HG02610 (cell line): ENCODE measurements around the gene ACSM2A.
"Not testable (repeated sequence)": the region's sequence is repeated elsewhere in the genome, so short reads cannot be mapped to it uniquely, and the experiment has no call there.

Source experiments
- ATAC-seq: cut with Tn5 transposase; IDR thresholded peaks from one replicate; pipeline ENCODE4 v1.9.1; 2021; ENCODE audit warnings: mild to moderate bottlenecking, moderate library complexity; ENCODE audit not compliant: unreplicated experiment

Gene ACSM2A, protein sequence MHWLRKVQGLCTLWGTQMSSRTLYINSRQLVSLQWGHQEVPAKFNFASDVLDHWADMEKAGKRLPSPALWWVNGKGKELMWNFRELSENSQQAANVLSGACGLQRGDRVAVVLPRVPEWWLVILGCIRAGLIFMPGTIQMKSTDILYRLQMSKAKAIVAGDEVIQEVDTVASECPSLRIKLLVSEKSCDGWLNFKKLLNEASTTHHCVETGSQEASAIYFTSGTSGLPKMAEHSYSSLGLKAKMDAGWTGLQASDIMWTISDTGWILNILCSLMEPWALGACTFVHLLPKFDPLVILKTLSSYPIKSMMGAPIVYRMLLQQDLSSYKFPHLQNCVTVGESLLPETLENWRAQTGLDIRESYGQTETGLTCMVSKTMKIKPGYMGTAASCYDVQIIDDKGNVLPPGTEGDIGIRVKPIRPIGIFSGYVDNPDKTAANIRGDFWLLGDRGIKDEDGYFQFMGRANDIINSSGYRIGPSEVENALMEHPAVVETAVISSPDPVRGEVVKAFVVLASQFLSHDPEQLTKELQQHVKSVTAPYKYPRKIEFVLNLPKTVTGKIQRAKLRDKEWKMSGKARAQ

DNA sequence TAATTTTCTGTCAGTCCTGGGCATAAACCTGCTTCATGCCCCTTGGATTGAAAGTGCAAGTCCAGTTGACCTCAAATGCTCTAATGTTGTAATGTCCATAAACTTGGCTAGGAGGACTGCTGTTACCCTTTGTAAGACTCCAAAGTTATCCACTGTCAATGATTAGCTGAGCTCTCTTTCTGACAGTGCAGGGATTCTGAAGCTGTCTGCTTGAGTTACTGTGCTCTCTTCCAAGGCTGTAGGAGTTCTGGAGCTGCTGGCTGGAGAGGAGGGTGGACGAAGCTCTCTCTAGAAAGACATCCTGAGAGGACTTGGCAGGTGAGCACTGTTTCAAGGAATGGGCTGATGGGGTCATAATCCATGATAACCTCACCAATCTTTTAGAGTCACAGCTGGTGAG is at the start of gene ACSM2A:
Gene ACSM2A (plus strand): TSS at position 158 of the 400 bp plus-strand sequence. CDS start 8,594 bp downstream, outside the sequence.
- ATAC-seq, result not testable (repeated sequence)

GRCh38 chr16:20402651-20403050 is 48.7 kb upstream of the ACSM2A start:
- ATAC-seq, result no peak

DNA sequence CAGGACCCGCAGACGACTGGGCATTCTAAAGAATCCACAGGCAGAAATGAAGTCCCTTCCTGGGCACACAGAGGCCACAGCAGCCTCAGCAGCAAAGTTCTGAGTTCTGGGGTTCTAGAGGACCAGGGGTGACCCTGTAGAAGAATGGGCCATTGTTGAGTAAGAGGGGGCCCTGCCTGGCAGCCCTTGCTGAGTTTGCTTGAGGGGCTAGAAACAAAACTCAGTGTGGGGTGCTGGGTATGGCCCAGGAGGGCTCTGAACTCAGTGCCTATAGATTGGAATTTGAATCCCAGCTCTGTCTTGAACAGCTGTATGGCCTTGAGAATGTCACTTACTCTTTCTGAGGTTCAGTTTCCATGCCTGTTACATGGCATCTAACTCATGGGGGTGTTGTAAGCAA is 46.7 kb upstream of the ACSM2A start, which contains the start of gene PDILT:
Gene PDILT (minus strand): TSS at position 101 of the 400 bp plus-strand sequence. CDS start 5,437 bp downstream, outside the sequence.
- ATAC-seq, result no peak

DNA sequence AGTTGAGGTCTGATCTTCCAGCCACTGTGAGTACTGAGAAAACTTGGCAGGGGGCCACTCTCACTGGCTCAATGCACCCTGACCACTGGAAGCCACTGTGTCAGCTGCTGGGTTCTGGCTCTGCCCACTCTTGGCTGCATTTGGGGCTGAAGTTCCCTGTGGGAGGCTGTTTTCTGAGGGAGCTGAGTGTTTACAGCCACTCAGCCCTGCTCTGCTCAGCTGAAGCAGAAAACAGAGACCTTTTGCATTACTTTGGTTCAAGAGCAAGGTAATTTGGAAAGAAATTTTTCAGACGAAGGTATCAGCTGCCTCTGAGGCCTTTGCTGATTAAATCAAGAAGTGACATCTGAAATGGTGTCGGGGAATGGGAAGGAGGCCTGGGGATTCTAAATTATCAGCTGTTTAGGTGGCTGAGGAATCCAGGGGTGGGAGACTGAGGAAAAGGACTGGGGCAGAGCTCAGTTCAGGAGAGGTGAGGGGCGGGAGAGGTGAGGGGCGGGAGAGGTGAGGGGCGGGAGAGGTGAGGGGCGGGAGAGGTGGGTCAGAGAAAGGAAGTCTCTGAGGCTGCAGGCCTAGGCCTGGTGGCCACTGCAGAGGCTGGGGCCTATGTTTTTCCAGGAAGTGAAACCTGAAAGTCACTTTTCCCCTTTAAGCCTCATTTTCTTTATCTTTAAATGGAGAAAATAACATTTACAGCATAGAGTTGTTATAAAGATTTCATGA is 41.8 kb upstream of the ACSM2A start, which contains the start of gene ACSM5:
Gene ACSM5 (plus strand): TSS at position 137 of the 723 bp plus-strand sequence. CDS start 1,951 bp downstream, outside the sequence.
- ATAC-seq, result peak; percentile 26

- ATAC-seq, result peak; percentile 77
Observed at GRCh38 chr16:20410121-20410723, 41.1 kb upstream of the ACSM2A start.

DNA sequence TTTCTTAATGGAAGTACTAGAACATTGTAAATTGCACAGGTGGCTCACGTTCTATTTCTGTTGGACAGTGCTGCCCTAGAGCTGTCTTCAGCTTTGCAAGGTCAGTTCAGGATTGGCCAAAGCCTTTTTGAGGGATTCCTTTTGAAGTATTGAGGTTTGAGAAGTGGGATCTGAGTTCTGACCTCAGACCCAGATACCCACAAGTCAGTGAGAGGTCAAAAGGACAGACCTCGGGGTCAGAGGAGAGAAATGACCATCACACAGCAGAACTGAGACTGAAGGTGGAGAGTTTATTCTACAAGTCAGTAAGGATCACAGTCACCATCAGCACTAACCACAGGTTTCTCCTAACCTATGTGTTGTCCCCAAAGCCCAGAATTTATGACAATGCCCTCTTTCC is 40.3 kb upstream of the ACSM2A start:
- no peak for ATAC-seq

DNA sequence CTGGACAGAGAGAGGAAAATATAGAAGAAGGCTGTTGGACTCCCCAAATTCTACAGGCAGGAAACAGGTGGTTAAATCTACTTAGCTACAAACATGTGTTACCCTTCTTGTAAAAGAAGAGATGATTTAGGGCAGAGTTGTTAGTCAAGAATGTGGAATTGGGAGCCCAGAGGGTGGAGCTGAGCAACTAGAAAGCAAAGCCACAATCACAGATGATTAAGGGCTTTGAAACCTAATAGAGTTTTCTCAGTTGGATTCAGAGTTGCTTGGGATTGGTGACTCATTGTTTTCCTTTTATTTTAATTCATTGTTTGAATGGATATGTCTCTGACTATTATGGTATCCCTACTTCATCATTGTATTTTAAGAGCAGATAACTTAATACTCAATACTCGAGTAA is 35.8 kb upstream of the ACSM2A start:
- ATAC-seq, result no peak

GRCh38 chr16:20419093-20419492 is 32.2 kb upstream of the ACSM2A start:
- ATAC-seq, result not testable (repeated sequence)

DNA sequence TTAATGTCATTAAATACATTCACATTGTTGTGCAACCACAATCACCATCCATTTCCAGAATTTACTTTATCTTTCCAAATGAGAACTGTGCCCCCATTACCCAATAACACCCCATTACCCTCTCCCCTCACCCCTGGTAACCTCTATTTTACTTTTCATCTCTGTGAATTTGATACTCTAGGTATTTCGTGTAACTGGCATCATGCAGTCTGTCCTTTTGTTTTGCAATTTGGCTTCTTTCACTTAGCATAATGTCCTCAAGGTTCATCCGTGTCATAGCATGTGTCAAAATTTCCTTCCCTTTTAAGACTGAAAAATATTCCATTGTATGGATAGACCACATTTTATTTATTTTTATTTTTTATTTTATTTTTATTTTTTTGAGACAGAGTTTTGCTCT is 29.6 kb upstream of the ACSM2A start:
- ATAC-seq, result not testable (repeated sequence)

DNA sequence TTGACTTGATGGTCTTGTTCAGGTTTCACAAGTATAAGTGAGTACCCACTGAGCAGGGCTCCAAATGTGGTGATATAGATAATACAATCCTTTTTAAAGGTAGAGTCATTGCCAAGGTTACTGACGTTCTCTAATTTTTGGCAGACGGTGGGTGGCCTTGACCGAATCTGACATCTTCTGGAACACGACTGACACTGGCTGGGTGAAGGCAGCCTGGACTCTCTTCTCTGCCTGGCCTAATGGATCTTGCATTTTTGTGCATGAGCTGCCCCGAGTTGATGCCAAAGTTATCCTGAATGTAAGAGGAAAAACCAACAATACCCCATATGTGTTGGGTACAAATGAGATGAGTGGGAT is 27.6 kb upstream of the ACSM2A start:
- not testable (repeated sequence) for ATAC-seq

GRCh38 chr16:20424129-20424866 is 27.0 kb upstream of the ACSM2A start:
- ATAC-seq, result no peak

DNA sequence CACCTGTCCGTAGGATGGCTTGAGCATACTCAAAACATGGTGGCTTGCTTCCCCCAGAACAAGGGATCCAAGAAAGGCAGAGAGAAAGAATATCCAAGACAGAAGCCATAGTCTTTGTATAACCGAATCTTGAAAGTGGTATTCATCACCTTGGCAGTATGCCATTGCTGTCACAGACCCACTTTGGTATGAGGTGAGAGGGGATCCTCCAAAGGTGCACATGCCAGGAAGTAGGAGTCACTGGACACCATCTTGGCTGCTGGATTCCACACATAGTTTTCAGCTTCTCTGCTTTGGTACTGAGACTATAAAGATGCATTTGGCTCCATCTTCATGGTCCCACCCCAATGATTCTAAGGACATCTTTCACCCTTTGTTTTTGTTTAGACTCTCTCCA is 23.9 kb upstream of the ACSM2A start:
- not testable (repeated sequence) for ATAC-seq

GRCh38 chr16:20429499-20429898 is 21.8 kb upstream of the ACSM2A start:
- not testable (repeated sequence) for ATAC-seq

DNA sequence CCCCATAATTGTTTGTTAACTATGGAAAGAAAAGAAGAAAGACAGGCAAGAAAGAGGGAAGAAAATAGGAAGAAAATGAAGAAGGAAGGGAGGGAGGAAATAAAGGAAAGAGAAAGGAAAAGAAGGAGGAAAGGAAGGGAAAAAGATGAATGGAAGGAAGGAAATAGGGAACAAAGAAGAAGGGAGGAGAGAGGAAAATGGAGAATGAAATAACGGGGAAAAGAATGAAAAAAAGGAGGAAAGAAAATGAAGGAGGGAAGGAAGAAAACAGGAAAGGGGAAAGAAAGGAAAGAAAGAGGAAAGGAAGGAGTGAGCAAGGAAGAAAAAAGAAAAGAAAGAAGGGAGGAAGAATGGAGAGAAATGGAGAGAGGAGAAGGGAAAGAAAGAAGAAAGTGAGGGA is 20.8 kb upstream of the ACSM2A start:
- ATAC-seq, result not testable (repeated sequence)

DNA sequence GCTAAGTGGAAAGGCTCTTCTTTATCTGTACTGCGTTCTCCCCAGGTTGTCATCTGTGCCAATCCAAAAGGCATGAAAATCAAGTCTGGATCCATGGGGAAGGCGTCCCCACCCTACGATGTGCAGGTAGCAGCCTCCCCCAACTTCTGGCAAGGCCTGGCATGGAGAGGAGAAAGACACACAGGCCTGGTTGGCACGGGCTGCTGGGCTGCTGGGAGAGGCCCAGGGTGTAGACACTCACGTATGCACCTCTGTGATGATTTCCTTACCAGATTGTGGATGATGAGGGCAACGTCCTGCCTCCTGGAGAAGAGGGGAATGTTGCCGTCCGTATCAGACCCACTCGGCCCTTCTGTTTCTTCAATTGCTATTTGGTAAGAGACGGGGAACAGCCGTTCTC is 20.4 kb upstream of the ACSM2A start:
- ATAC-seq, result no peak

- not testable (repeated sequence) for ATAC-seq
Observed at GRCh38 chr16:20438950-20439349, 12.4 kb upstream of the ACSM2A start.

DNA sequence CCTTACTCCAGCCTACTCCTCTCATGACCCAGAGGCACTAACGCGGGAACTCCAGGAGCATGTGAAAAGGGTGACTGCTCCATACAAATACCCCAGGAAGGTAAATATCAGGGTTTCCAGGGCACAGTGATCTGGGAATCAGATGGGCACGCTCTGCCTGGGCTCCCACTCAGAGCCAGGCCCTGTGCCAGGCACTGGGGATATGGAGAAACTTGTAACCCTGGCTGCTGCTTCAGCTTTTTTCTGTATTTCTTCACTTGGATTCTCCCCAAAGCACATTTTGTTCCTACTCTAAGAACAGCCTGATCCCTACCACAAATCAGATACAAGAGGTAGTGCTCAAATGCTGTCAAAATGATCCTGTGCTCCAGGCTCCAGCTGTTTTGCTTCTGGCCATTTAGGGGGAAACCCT is 11.5 kb upstream of the ACSM2A start:
- not testable (repeated sequence) for ATAC-seq

DNA sequence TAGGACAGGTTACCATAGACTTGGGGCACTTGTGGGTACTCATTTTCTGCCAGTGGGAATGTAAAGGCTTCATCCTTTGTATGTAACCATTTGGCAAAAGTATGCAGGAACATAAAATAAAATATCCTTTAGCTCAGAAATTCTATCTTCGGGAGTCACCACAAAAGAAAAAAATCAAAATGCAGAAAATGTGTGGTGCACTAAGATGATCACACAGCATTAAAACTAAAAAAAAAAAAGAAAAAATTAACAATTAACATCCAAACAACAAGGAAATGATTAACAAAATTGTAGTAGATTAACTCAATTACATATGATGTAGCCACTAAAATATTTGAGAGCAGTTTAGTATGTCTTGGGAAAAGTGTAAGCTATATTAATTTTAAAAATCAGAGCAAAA is 10.6 kb upstream of the ACSM2A start:
- ATAC-seq, result not testable (repeated sequence)

DNA sequence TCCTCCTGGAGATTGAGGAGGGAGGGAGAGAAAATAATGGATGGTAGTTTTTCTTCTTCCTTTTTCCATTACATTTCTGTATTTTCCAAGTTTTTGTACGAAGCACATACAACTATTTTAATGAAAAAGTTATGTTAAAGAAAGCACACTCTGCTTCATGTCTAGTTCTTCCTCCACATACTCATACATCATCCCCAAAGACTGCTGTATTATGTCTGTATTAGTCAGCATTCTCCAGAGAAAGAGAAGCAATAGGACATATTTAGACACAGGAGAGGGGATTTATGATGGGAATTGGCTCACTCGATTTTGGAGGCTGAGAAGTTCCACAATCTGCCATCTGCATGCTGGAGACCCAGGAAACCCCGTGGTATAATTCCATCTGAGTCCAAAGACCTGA is 10.1 kb upstream of the ACSM2A start:
- ATAC-seq, result no peak

GRCh38 chr16:20441859-20442258 is 9.5 kb upstream of the ACSM2A start:
- not testable (repeated sequence) for ATAC-seq
